Tongue (tissue), 2 donors: Measurements from ENCODE around the gene RHOJ. TPM values are rescaled to one million over a fixed set of nuclear protein-coding genes. Genes with fewer than 3 reads are reported as not detected.
A peak's percentile ranks its signal among the peaks of the same experiment; 100 is the strongest.
"Not testable (repeated sequence)": the region's sequence is repeated elsewhere in the genome, so short reads cannot be mapped to it uniquely, and the experiment has no call there.

Source experiments
- DNase-seq: peaks from one replicate; pipeline ENCODE4 v3.0.0-alpha.2; 2015
- total RNA-seq: library from RNA; depleted of rRNA; stranded (reverse); fragments of >200 nt; gene quantifications from one replicate; pipeline ENCODE4 v1.2.3, GENCODE V29; 2014

The RHOJ gene
- total RNA-seq, 1 donor from 2014 or later: 27.2 TPM

- DNase-seq: no peak
Measured at GRCh38 chr14:63299351-63300110, 95.3 kb downstream of the RHOJ start.

- no peak for DNase-seq
Measured at GRCh38 chr14:63300854-63301253, 96.6 kb downstream of the RHOJ start.

- DNase-seq: no peak
Measured at GRCh38 chr14:63301891-63302534, 97.8 kb downstream of the RHOJ start.

GRCh38 chr14:63304429-63304828 lies 100.2 kb downstream of the RHOJ start:
- not testable (repeated sequence) for DNase-seq

GRCh38 chr14:63308723-63309317 lies 104.6 kb downstream of the RHOJ start:
- no peak for DNase-seq

GRCh38 chr14:63318835-63319234 lies 114.6 kb downstream of the RHOJ start, which contains the start of gene GPHB5:
TSS of gene GPHB5 (minus strand) at chr14:63318935. CDS start at chr14:63317849, 1,086 bp downstream.
- no peak for DNase-seq

- no peak for DNase-seq
Measured at GRCh38 chr14:63322472-63322871, 118.2 kb downstream of the RHOJ start.

- DNase-seq: peak; percentile 57
Measured at GRCh38 chr14:63322897-63323573, 118.8 kb downstream of the RHOJ start.

- DNase-seq: no peak
Measured at GRCh38 chr14:63326840-63327239, 122.6 kb downstream of the RHOJ start.

- no peak for DNase-seq
Measured at GRCh38 chr14:63328787-63329737, 124.8 kb downstream of the RHOJ start.

GRCh38 chr14:63342371-63342770 lies 138.1 kb downstream of the RHOJ start:
- no peak for DNase-seq

Other genes starting within 250 kb of the RHOJ start
- 0.21 TPM for gene KCNH5, start 159.0 kb upstream of the RHOJ start, total RNA-seq
- not detected for gene GPHB5, start 114.5 kb downstream of the RHOJ start, total RNA-seq